Neural cell (in vitro differentiated cells): ENCODE measurements around the gene FHIT. TPM values are rescaled to one million over a fixed set of nuclear protein-coding genes. Genes with fewer than 3 reads are reported as not detected.

Experiments
- H2AFZ ChIP-seq: fragments of 200-600, 300-800 bp; sonication (generic), shearing (Covaris generic); 2 replicates; pipeline ENCODE4 v1.6.0; 2014; ENCODE audit warnings: low read depth, mild to moderate bottlenecking, antibody characterized with exemption, low read length, moderate library complexity
- H3F3A ChIP-seq: fragments of 200-600 bp; shearing (Covaris generic); 2 replicates; pipeline ENCODE4 v1.6.1; 2016; ENCODE audit warnings: mild to moderate bottlenecking, moderate library complexity, mixed read lengths, antibody characterized with exemption, low read length; ENCODE audit not compliant: insufficient read depth, poor library complexity, severe bottlenecking
- H3K27ac ChIP-seq: fragments of 200-600, 300-800 bp; sonication (generic), shearing (Covaris generic); 2 replicates; pipeline ENCODE4 v1.5.1; 2014; ENCODE audit warnings: mild to moderate bottlenecking, low read length, moderate library complexity
- H3K27me3 ChIP-seq: fragments of 300-800, 200-600 bp; sonication (generic), shearing (Covaris generic); 2 replicates; pipeline ENCODE4 v1.6.0; 2014; ENCODE audit warnings: mild to moderate bottlenecking, low read depth, low read length, moderate library complexity; ENCODE audit not compliant: insufficient read depth
- H3K36me3 ChIP-seq: fragments of 300-800, 200-600 bp; sonication (generic), shearing (Covaris generic); 2 replicates; pipeline ENCODE4 v1.5.1; 2014; ENCODE audit warnings: mild to moderate bottlenecking, antibody characterized with exemption, low read length, moderate library complexity; ENCODE audit not compliant: insufficient read depth
- H3K4me2 ChIP-seq: fragments of 300-800, 200-600 bp; sonication (generic), shearing (Covaris generic); 2 replicates; pipeline ENCODE4 v1.6.0; 2014; ENCODE audit warnings: mild to moderate bottlenecking, low read length
- H3K4me3 ChIP-seq: fragments of 300-800, 200-600 bp; sonication (generic), shearing (Covaris generic); 2 replicates; pipeline ENCODE4 v1.5.1; 2014; ENCODE audit warnings: mild to moderate bottlenecking, low read length, moderate library complexity
- H3K79me2 ChIP-seq: fragments of 200-600 bp; shearing (Covaris generic); replicated peaks from 2 replicates; pipeline ENCODE4 v1.6.0; 2014; ENCODE audit warnings: mild to moderate bottlenecking, low read length, moderate library complexity; ENCODE audit not compliant: insufficient read depth
- H3K9ac ChIP-seq: fragments of 300-800, 200-600 bp; sonication (generic), shearing (Covaris generic); 2 replicates; pipeline ENCODE4 v1.6.1; 2016; ENCODE audit warnings: mild to moderate bottlenecking, low read length, mixed read lengths
- H3K9me2 ChIP-seq: fragments of 200-600 bp; shearing (Covaris generic); 2 replicates; pipeline ENCODE4 v1.6.1; 2016; ENCODE audit warnings: mild to moderate bottlenecking, low read length, mixed read lengths; ENCODE audit not compliant: insufficient read depth
- H3K9me3 ChIP-seq: fragments of 200-600, 300-800 bp; sonication (generic), shearing (Covaris generic); 2 replicates; pipeline ENCODE4 v1.6.1; 2016; ENCODE audit warnings: mild to moderate bottlenecking, mixed run types, low read length, moderate library complexity, mixed read lengths
- H4K20me1 ChIP-seq: fragments of 200-600 bp; shearing (Covaris generic); 2 replicates; pipeline ENCODE4 v1.6.1; 2016; ENCODE audit warnings: mild to moderate bottlenecking, mixed run types; ENCODE audit not compliant: insufficient read depth
- EP300 ChIP-seq: fragments of 450-650 bp; conservative IDR thresholded peaks from 2 replicates; pipeline ENCODE4 v1.6.1; 2014; ENCODE audit warnings: antibody characterized with exemption, mild to moderate bottlenecking, moderate library complexity; ENCODE audit not compliant: poor library complexity, severe bottlenecking
- EZH2 ChIP-seq: fragments of 200-600, 300-800 bp; shearing (Covaris generic), sonication (generic); IDR thresholded peaks from 2 replicates; pipeline ENCODE4 v1.6.1; 2014; ENCODE audit warnings: antibody characterized with exemption, low read length, borderline replicate concordance, mild to moderate bottlenecking; ENCODE audit not compliant: insufficient read depth, poor library complexity, severe bottlenecking
- MXI1 ChIP-seq: fragments of 450-650 bp; conservative IDR thresholded peaks from 2 replicates; pipeline ENCODE4 v1.6.1; 2014; ENCODE audit warnings: antibody characterized with exemption, mild to moderate bottlenecking; ENCODE audit not compliant: poor library complexity, severe bottlenecking
- POLR2AphosphoS5 ChIP-seq: IDR thresholded peaks from 2 replicates; pipeline ENCODE4 v1.6.1; 2012
- RAD21 ChIP-seq: fragments of 450-650 bp; conservative IDR thresholded peaks from 2 replicates; pipeline ENCODE4 v1.6.1; 2014; ENCODE audit warnings: antibody characterized with exemption, mild to moderate bottlenecking, moderate library complexity
- SMC3 ChIP-seq: fragments of 450-650 bp; conservative IDR thresholded peaks from 2 replicates; pipeline ENCODE4 v1.6.1; 2014; ENCODE audit warnings: antibody characterized with exemption, mild to moderate bottlenecking, moderate library complexity; ENCODE audit not compliant: poor library complexity
- TAF1 ChIP-seq: IDR thresholded peaks from 2 replicates; pipeline ENCODE4 v1.6.1; 2012; ENCODE audit warnings: low read depth
- polyA plus RNA-seq: library from polyadenylated mRNA; depleted of rRNA; stranded (reverse); fragments of >200 nt; gene quantifications from 2 replicates; pipeline ENCODE4 v1.2.3, GENCODE V29; 2014
- TF ChIP-seq, protein P1 (sequence below): fragments of 450-650 bp; IDR thresholded peaks from 2 replicates; pipeline ENCODE4 v1.5.1; 2014; ENCODE audit warnings: antibody characterized with exemption, mild to moderate bottlenecking, moderate library complexity; ENCODE audit not compliant: poor library complexity, severe bottlenecking
- TF ChIP-seq, protein P2 (sequence below): IDR thresholded peaks from 2 replicates; pipeline ENCODE4 v1.6.1; 2012; ENCODE audit warnings: borderline replicate concordance

The FHIT gene
- polyA plus RNA-seq, 1 donor from 2014 or later, result not detected

DNA sequence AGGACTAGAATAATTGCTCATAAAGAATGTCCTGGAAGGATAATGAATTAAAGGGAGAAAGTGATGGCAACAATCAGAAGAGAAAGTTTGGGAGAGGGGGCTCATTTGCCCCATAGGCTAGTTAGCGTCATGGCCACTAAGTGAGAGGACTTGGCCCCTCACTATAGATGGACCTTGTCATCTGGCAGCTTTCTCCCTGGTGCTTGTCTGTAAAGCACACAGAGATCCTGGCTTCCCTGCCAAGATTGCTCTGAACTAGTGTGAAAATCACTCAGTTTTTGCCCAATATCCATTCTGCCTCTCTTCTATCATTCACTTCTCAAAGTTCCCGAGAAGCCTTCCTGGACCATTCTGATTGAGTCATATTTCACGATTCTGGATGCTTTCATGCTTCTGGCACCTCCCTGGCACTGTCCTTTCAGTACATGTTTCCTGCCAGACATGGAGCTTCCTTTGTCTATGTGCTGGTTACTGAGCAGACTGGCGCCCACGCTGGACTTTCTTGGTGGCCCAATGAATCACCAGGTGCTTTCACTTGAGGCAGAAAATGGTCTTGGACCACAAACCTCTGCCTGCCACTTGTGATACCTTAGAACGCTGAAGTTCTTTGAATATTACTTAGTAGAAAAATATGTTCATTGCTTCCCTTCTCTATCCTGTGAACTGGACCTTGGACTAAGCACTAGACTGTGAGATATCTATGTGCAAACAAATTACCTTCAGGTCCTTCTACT lies 1491.8 kb downstream of the FHIT start:
- H3K36me3 ChIP-seq, result no peaks in the 10 kb centered on the region
- H3K79me2 ChIP-seq, result no peaks in the 10 kb centered on the region
- no peaks in the 10 kb centered on the region for H3K9me2 ChIP-seq
- H3K9me3 ChIP-seq, result no peaks in the 10 kb centered on the region
- no peaks in the 10 kb centered on the region for H3F3A ChIP-seq
- H3K4me3 ChIP-seq, result no peak overlapping the region
- no peak overlapping the region for H2AFZ ChIP-seq
- no peak overlapping the region for H3K4me2 ChIP-seq
- H3K27ac ChIP-seq, result no peak overlapping the region
- TF ChIP-seq MXI1 (no peak), EZH2 (no peak), RAD21 (no peak), SMC3 (no peak), TAF1 (no peak), EP300 (no peak), POLR2AphosphoS5 (no peak)
- TF ChIP-seq, protein P1, sequence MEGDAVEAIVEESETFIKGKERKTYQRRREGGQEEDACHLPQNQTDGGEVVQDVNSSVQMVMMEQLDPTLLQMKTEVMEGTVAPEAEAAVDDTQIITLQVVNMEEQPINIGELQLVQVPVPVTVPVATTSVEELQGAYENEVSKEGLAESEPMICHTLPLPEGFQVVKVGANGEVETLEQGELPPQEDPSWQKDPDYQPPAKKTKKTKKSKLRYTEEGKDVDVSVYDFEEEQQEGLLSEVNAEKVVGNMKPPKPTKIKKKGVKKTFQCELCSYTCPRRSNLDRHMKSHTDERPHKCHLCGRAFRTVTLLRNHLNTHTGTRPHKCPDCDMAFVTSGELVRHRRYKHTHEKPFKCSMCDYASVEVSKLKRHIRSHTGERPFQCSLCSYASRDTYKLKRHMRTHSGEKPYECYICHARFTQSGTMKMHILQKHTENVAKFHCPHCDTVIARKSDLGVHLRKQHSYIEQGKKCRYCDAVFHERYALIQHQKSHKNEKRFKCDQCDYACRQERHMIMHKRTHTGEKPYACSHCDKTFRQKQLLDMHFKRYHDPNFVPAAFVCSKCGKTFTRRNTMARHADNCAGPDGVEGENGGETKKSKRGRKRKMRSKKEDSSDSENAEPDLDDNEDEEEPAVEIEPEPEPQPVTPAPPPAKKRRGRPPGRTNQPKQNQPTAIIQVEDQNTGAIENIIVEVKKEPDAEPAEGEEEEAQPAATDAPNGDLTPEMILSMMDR, result no peak
- TF ChIP-seq, protein P2, sequence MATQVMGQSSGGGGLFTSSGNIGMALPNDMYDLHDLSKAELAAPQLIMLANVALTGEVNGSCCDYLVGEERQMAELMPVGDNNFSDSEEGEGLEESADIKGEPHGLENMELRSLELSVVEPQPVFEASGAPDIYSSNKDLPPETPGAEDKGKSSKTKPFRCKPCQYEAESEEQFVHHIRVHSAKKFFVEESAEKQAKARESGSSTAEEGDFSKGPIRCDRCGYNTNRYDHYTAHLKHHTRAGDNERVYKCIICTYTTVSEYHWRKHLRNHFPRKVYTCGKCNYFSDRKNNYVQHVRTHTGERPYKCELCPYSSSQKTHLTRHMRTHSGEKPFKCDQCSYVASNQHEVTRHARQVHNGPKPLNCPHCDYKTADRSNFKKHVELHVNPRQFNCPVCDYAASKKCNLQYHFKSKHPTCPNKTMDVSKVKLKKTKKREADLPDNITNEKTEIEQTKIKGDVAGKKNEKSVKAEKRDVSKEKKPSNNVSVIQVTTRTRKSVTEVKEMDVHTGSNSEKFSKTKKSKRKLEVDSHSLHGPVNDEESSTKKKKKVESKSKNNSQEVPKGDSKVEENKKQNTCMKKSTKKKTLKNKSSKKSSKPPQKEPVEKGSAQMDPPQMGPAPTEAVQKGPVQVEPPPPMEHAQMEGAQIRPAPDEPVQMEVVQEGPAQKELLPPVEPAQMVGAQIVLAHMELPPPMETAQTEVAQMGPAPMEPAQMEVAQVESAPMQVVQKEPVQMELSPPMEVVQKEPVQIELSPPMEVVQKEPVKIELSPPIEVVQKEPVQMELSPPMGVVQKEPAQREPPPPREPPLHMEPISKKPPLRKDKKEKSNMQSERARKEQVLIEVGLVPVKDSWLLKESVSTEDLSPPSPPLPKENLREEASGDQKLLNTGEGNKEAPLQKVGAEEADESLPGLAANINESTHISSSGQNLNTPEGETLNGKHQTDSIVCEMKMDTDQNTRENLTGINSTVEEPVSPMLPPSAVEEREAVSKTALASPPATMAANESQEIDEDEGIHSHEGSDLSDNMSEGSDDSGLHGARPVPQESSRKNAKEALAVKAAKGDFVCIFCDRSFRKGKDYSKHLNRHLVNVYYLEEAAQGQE, result no peak
- H3K9ac ChIP-seq, result no peak overlapping the region
- no peaks in the 10 kb centered on the region for H3K27me3 ChIP-seq
- no peaks in the 10 kb centered on the region for H4K20me1 ChIP-seq

DNA sequence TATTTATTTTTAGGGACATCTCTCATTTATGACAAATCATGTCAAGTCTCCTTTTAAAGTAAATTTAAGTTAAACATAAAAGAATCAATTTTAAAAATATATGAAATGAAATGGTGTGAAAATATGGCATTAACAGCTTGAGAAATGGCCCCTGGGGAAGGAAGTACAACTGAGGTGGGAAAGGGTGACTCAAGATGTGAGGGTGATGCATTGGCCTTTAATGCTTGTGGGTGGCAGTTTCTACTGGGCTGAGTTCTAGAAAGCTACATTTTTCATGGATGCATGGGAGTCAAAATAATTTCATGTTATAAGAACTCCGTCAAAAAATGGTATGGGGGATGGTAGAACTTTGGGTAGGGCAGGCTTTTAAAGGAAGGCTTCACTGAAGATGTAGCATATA lies 1492.6 kb downstream of the FHIT start:
- no peak overlapping the region for H3K27ac ChIP-seq
- H3K79me2 ChIP-seq, result no peaks in the 10 kb centered on the region
- no peak overlapping the region for H3K4me2 ChIP-seq
- H3K9me3 ChIP-seq, result no peaks in the 10 kb centered on the region
- H3K4me3 ChIP-seq, result no peak overlapping the region
- H3K9ac ChIP-seq, result no peak overlapping the region
- H3K9me2 ChIP-seq, result no peaks in the 10 kb centered on the region
- H3K27me3 ChIP-seq, result no peaks in the 10 kb centered on the region
- H4K20me1 ChIP-seq, result no peaks in the 10 kb centered on the region
- no peak overlapping the region for H2AFZ ChIP-seq
- H3F3A ChIP-seq, result no peaks in the 10 kb centered on the region
- no peak for TF ChIP-seq RAD21
- TF ChIP-seq POLR2AphosphoS5, result no peak
- TF ChIP-seq, protein P1, result no peak
- TF ChIP-seq, protein P2, result no peak
- no peak for TF ChIP-seq MXI1
- no peak for TF ChIP-seq SMC3
- no peak for TF ChIP-seq EZH2
- no peak for TF ChIP-seq TAF1
- no peak for TF ChIP-seq EP300
- no peaks in the 10 kb centered on the region for H3K36me3 ChIP-seq
